ENCODE results near the gene LRRC8E.
A peak's percentile ranks its signal among the peaks of the same experiment; 100 is the strongest.
"Not testable (repeated sequence)": the region's sequence is repeated elsewhere in the genome, so short reads cannot be mapped to it uniquely, and the experiment has no call there.

LRRC8E gene

DNA sequence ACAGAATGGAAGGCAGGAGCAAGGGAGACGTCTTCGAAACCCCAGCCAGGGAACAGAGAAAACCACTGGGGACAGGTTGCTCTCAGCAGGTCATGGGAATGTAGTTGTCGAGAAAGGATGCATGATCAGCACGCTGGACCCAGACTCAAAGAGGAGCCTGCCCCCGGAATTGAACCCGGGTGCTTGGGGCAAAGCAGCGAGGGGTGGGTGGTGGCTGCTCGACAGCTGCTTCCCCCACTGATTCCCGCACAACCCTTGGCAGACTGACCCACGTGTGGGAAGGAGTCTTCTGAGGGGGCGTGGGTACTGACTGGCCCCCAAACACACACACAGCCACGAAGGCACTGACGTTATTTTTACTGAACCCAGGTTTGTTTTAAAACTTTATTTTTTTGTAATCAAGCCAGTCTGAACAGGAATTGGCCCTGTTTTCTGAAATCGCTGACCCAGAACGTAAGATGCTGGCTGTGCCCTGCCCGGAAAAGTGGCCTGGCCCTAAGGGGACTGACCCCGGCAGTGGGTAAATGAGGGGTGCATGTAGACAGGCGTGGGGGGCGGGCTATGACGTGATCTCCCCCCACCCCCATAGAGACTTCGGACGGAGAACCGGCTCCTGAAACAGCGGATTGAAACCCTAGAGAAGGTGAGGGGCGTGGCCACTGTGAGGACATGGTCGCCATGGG is 32.7 kb upstream of the LRRC8E start:
- no peak for DNase-seq (ENCODE audit: low read depth, low spot score)

DNA sequence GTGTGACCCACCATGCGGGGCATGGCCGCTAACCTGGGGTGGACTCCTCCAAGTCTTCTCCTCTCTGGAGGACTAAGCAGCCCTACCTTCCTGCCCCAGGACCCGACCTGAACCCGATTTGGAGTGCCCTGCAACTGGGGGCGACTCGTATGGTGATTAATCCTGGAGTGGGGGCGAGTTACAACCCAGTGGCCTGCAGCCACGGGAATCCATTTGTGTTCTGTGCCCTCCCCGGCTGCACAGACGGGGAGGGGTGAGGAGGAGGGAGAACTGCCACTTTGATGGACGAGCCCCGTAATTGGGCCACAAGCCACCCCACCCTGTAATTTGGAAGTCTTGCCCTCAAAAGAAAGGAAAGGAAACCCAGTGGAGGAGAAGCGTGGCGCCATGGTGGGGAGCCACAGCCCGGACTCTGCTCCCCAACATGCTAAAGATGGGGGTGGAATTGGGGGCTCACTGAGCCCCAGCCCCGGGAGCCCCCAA is 32.2 kb upstream of the LRRC8E start:
- peak; percentile 15 for DNase-seq (ENCODE audit: low read depth, low spot score)

DNA sequence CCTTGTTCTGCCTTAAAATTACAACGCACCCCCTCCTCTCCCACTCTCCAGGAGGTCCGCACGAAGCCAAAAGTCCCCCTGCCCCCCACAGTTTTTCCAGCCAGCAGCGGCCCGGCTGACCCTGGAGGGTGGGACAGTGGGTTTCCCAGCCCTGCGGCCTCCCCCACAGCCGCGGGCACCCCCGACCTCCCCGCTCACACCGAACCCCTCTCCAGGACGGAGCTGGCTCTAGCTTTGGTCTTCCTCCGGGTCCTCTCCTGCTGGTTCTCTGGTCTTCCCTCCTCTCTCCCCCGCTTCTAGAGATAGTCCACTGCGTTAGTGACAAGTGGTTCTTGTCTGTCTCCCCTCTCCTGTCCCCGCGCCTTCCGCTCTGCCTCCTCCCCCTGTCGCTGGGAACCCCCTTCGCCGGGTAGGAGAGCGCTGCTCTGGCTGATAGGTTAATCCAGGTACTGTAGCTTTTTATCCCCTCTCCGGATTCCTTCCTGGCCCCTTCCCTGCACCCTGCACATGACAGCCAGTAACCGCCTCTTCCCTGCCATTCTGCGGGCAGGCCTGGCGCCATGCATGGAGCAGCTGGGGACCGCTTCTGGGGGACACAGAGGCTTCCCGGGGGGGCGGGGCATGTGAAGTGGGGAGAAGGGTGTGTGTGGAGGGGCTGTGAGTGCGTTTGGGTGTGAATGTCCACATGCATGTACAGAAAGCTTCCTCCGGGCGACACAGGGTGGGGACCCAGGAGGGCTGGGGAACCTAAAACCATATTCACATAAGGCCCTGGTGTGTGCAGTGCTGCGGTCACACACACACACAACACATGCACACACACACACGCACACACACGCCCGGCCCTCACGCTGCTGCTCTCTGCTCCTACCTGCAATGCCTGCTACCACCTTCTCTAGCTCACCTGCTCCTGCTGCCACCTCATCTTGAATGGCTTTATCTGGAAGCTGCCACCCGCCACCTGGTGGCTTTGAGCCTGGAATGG is 31.3 kb upstream of the LRRC8E start:
- DNase-seq (ENCODE audit: low read depth, low spot score), result no peak

DNA sequence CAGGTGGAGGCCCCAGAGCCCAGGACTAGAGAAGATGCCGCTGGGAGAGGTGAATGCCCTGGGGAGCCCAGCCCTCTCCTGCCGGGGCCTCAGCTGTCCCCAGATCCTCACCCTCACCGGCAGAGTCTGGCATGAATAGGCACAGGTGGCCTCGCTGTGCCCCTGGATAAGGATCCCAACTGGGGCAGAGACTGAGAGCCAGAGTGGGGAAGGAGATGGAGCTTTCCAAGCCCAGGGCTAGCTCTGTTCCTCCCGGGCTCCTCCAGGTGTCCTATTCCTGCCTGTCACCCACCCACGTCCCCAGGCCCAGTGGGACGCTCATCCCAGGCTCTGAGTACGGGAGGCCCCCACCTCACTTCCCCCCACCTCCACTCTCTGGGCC is 30.6 kb upstream of the LRRC8E start:
- DNase-seq (ENCODE audit: low read depth, low spot score), result no peak

GRCh38 chr19:7858109-7858770 is 30.1 kb upstream of the LRRC8E start:
- peak; percentile 85 for DNase-seq (ENCODE audit: low read depth, low spot score)

DNA sequence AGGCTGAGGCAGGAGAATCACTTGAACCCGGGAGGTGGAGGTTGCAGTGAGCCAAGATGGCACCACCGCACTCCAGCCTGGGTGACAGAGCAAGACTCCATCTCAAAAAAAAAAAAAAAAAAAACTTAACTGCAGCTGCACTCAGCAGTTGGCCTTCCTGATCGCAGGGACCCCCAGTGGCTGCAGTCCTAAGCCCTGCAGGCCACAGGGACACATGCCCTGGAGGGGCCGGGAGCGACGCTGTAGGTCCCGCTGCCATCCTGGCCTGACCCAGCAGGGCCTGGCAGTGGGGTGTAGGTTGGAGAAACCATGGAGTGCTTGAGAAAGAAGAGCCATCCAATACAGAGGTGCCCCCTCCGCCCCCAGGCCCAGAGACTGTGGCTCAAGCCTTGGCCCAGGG is 29.2 kb upstream of the LRRC8E start:
- not testable (repeated sequence) for DNase-seq (ENCODE audit: low read depth, low spot score)

- DNase-seq (ENCODE audit: low read depth, low spot score), result no peak
Measured at GRCh38 chr19:7859831-7860713, 28.2 kb upstream of the LRRC8E start.

DNA sequence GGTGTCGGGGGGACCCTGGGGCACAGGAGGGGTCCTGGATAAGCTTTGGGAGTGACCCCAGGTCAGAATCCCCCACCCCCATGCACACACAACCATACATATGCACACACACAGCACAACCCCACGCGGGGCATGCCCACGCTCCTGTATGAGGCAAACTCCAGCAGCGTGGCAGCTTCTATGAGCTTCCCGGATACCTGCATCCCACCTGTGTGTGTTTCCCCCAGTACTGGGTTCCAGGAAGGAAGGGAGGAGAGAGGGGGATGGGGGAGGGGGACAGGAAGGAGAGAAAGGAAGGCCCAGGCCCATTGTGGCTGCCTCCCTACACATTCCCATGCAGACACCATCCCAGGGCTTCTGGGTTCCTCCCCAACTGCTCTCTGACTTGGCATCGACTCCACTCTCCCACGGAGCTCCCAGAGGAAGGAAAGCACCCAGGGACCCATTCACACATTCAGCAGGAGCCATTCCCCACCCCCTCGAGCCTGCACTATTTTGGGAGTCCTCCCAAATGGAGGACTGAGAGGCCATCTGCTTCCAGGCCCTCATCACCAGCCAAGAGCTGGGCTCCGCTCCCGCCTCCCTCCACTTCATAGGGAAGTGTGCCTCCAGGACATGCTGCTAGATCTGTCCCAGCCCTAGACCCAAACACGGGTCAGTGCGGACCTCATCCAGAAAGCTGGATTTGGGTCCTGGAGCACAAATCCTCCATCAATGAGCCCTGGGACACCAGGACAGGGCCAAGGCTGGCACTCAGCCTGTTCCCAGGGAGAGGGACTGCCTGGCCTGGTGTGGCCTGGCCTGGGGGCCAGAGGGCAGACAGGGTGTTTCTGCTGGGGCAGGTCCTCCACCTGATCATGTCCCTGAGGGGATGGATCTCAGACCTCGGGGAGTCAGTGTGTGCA is 27.3 kb upstream of the LRRC8E start:
- DNase-seq (ENCODE audit: low read depth, low spot score), result no peak

DNA sequence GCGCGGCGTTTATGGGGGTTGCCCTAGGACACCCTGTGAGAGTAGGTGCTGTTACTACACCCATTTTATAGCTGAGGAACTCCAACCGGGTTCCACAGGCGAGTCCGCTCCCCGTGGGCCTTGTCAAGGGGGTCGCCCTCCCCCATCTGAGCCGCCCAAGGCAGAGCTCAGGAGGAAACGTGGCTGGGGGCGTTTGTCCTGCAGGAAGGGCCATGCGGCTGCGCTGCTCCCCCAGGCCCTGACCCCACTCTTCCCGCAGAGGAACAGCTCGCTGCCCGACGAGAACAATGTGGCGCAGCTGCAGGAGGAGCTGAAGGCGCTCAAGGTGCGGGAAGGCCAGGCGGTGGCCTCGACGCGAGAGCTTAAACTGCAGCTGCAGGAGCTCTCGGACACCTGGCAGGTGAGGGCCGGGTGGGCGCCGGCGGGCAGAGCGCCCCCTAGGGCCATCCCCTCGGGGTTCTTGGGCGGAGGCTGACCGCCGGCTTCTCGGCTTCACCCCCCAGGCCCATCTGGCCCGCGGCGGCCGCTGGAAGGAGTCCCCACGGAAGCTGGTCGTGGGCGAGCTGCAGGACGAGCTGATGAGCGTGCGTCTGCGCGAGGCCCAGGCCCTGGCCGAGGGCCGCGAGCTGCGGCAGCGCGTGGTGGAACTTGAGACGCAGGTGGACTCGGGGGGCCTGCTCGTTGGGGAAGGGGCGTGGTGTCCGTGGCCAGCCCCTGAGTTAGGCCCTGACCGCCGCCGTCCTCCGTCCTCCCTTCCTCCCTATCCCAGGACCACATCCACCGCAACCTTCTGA is 26.5 kb upstream of the LRRC8E start:
- DNase-seq (ENCODE audit: low read depth, low spot score), result no peak

DNA sequence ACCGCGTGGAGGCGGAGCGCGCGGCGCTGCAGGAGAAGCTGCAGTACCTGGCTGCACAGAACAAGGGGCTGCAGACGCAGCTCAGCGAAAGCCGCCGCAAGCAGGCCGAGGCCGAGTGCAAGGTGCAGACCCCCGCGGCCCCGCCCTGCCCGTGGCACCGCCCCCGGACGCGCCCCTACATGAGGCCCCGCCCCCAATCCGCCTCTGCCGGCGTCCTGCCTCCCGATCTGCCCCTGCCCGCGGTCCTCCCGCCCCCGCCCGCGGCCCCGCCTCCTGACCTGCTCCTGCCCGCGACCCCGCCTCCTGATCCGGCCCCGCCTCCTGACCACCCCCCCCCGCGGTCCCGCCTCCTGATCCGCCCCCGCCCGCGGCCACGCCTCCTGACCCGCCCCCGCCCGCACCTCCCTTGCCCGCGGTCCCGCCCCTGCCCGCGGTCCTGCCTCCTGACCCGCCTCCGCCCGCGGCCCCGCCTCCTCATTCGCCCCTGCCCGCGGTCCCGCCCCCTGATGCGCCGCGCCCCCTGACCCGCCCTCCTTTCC is 25.8 kb upstream of the LRRC8E start:
- DNase-seq (ENCODE audit: low read depth, low spot score), result peak; percentile 49

- peak; percentile 53 for DNase-seq (ENCODE audit: low read depth, low spot score)
Measured at GRCh38 chr19:7863157-7863970, 24.9 kb upstream of the LRRC8E start.

- no peak for DNase-seq (ENCODE audit: low read depth, low spot score)
Measured at GRCh38 chr19:7863971-7864689, 24.2 kb upstream of the LRRC8E start.

DNA sequence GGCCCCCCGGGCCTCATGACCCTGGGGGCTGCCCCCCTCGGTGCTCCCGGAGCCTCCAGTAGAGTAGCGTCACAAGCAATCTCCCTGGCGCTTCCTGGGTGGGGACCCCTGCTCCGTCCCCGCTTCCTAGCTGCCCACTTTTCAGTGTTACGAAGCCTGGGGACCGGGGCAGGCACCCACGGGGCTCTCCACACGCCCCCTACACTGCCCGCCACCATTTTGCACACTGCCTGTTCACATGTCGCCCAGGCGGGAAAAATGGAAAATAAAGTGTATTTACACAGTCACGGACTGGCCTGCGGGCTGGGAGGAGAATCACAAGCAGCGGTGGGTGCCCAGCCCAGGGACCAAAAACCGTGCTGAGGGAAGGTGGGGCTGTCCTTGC is 23.6 kb upstream of the LRRC8E start:
- DNase-seq (ENCODE audit: low read depth, low spot score), result no peak

DNA sequence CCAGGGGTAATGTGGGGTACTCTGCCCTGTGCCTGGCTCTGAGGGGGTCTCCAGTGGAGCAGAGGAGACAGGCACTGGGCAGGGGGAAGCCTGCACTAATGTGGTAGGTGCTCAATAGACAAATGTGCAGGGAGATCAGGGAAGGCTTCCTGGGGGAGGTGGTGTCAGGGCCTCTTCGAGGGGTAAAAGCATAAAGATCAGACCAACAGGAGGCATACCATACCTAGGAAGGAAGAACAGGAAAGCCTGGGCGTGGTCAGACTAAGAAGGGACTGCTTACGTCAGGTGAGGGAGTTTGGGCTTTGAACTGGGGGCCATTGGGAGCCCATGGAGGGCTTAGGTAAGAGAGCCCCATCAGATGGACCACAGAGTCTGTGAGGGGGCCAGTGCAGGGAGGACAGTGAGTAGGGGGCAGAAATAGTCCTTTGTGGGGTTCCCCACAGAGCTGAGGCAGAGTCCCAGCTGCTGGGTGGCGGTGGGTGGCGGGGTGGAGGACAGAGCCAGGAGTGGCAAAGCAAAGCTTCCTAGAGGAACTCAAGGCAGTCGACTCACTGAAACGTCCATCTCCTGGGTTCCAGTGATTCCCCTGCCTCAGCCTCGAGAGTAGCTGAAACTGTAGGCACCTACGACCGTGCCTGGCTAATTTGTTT is 22.9 kb upstream of the LRRC8E start:
- no peak for DNase-seq (ENCODE audit: low read depth, low spot score)

GRCh38 chr19:7866399-7867091 is 21.8 kb upstream of the LRRC8E start:
- no peak for DNase-seq (ENCODE audit: low read depth, low spot score)

- no peak for DNase-seq (ENCODE audit: low read depth, low spot score)
Measured at GRCh38 chr19:7867092-7867844, 21.0 kb upstream of the LRRC8E start.
